H9 (cell line): ENCODE measurements around the gene FBXL5. TPM values are rescaled to one million over a fixed set of nuclear protein-coding genes. Genes with fewer than 3 reads are reported as not detected.

Experiments used
- DNase-seq: peaks from one replicate; pipeline ENCODE4 v3.0.0-alpha.2; 2017
- H2AFZ ChIP-seq: one replicate; pipeline ENCODE4 v1.6.1; 2013; ENCODE audit warnings: mild to moderate bottlenecking, low read length, control low read depth, moderate library complexity
- H2AK5ac ChIP-seq: 2 replicates; pipeline ENCODE4 v1.6.1; 2013; ENCODE audit warnings: low read length, control low read depth, mixed read lengths; ENCODE audit not compliant: insufficient read length
- H2BK120ac ChIP-seq: one replicate; pipeline ENCODE4 v1.6.1; 2013; ENCODE audit warnings: low read depth, mild to moderate bottlenecking, low read length, control low read depth, inconsistent platforms; ENCODE audit not compliant: poor library complexity, severe bottlenecking
- H2BK12ac ChIP-seq: 2 replicates; pipeline ENCODE4 v1.6.1; 2013; ENCODE audit warnings: low read length, control low read depth, mixed read lengths, low read depth; ENCODE audit not compliant: insufficient read length
- H2BK15ac ChIP-seq: 2 replicates; pipeline ENCODE4 v1.6.1; 2013; ENCODE audit warnings: low read depth, low read length, control low read depth
- H2BK20ac ChIP-seq: one replicate; pipeline ENCODE4 v1.6.1; 2013; ENCODE audit warnings: low read depth, mild to moderate bottlenecking, low read length, control low read depth, inconsistent platforms; ENCODE audit not compliant: poor library complexity, severe bottlenecking
- H2BK5ac ChIP-seq: 2 replicates; pipeline ENCODE4 v1.6.1; 2013; ENCODE audit warnings: low read length, control low read depth, mixed read lengths; ENCODE audit not compliant: insufficient read length
- H3K14ac ChIP-seq: 2 replicates; pipeline ENCODE4 v1.6.1; 2013; ENCODE audit warnings: low read length, control low read depth; ENCODE audit not compliant: insufficient read depth
- H3K18ac ChIP-seq: 2 replicates; pipeline ENCODE4 v1.6.1; 2013; ENCODE audit warnings: low read depth, mild to moderate bottlenecking, mixed read lengths, low read length, control low read depth; ENCODE audit not compliant: insufficient read length
- H3K23ac ChIP-seq: 2 replicates; pipeline ENCODE4 v1.6.1; 2013; ENCODE audit warnings: low read length, control low read depth, mixed read lengths, low read depth; ENCODE audit not compliant: insufficient read length
- H3K23me2 ChIP-seq: 2 replicates; pipeline ENCODE4 v1.6.1; 2013; ENCODE audit warnings: low read depth, mild to moderate bottlenecking, mixed read lengths, low read length, control low read depth; ENCODE audit not compliant: insufficient read length, poor library complexity, severe bottlenecking
- H3K27ac ChIP-seq: 2 replicates; pipeline ENCODE4 v1.5.1; 2013; ENCODE audit warnings: low read length, control low read depth, mixed read lengths, low read depth; ENCODE audit not compliant: insufficient read length
- H3K27me3 ChIP-seq: 2 replicates; pipeline ENCODE4 v1.6.1; 2013; ENCODE audit warnings: low read length, control low read depth, inconsistent platforms; ENCODE audit not compliant: insufficient read depth
- H3K4ac ChIP-seq: 2 replicates; pipeline ENCODE4 v1.6.1; 2013; ENCODE audit warnings: low read depth, mild to moderate bottlenecking, control low read depth, inconsistent platforms, low read length, moderate library complexity
- H3K4me1 ChIP-seq: 2 replicates; pipeline ENCODE4 v1.6.1; 2013; ENCODE audit warnings: low read length, control low read depth, inconsistent platforms; ENCODE audit not compliant: insufficient read depth
- H3K4me2 ChIP-seq: 2 replicates; pipeline ENCODE4 v1.6.1; 2013; ENCODE audit warnings: low read length, control low read depth, mixed read lengths; ENCODE audit not compliant: insufficient read length, insufficient read depth
- H3K56ac ChIP-seq: 2 replicates; pipeline ENCODE4 v1.6.1; 2013; ENCODE audit warnings: low read depth, mild to moderate bottlenecking, mixed read lengths, low read length, control low read depth; ENCODE audit not compliant: insufficient read length
- H3K79me1 ChIP-seq: 2 replicates; pipeline ENCODE4 v1.6.1; 2013; ENCODE audit warnings: low read depth, mild to moderate bottlenecking, moderate library complexity, low read length, control low read depth, inconsistent platforms; ENCODE audit not compliant: insufficient read depth, poor library complexity, severe bottlenecking
- H3K79me2 ChIP-seq: 2 replicates; pipeline ENCODE4 v1.6.1; 2013; ENCODE audit warnings: low read length, control low read depth, inconsistent platforms; ENCODE audit not compliant: insufficient read depth
- H3K9ac ChIP-seq: 2 replicates; pipeline ENCODE4 v1.6.1; 2013; ENCODE audit warnings: low read length, control low read depth, mixed read lengths; ENCODE audit not compliant: insufficient read length; ENCODE audit errors: extremely low read depth
- H3K9me3 ChIP-seq: one replicate; pipeline ENCODE4 v1.6.1; 2013; ENCODE audit warnings: low read depth, low read length, inconsistent platforms; ENCODE audit not compliant: control insufficient read depth
- H3T11ph ChIP-seq: one replicate; pipeline ENCODE4 v1.6.1; 2013; ENCODE audit warnings: mild to moderate bottlenecking, low read length, control low read depth, inconsistent platforms
- H4K20me1 ChIP-seq: one replicate; pipeline ENCODE4 v1.6.1; 2013; ENCODE audit not compliant: control insufficient read depth, insufficient read length, insufficient read depth
- H4K5ac ChIP-seq: 2 replicates; pipeline ENCODE4 v1.6.1; 2013; ENCODE audit warnings: low read depth, mild to moderate bottlenecking, mixed read lengths, low read length, control low read depth; ENCODE audit not compliant: insufficient read length
- H4K8ac ChIP-seq: replicated peaks from 2 replicates; pipeline ENCODE4 v1.6.1; 2013; ENCODE audit warnings: low read length, control low read depth, mixed read lengths, low read depth; ENCODE audit not compliant: insufficient read length
- H4K91ac ChIP-seq: 2 replicates; pipeline ENCODE4 v1.6.1; 2013; ENCODE audit warnings: low read depth, mild to moderate bottlenecking, moderate library complexity, mixed read lengths, low read length, control low read depth; ENCODE audit not compliant: insufficient read length
- H3K27ac Mint-ChIP-seq, 3 experiments: 2 replicates in 2 of 3; 3 replicates in 1 of 3; pipeline ENCODE4 v1.8.0; 2020 to 2021; ENCODE audit warnings: mixed read lengths in 3 of 3, mild to moderate bottlenecking in 1 of 3, moderate library complexity in 1 of 3
- H3K27me3 Mint-ChIP-seq: 2 replicates; pipeline ENCODE4 v1.8.0; 2021; ENCODE audit warnings: low read depth, mild to moderate bottlenecking, moderate library complexity, mixed read lengths
- H3K36me3 Mint-ChIP-seq, 3 experiments: 2 replicates in 2 of 3; 3 replicates in 1 of 3; pipeline ENCODE4 v1.8.0; 2020 to 2021; ENCODE audit warnings: low read depth in 3 of 3, mixed read lengths in 3 of 3; ENCODE audit not compliant: insufficient read depth in 1 of 3
- H3K4me1 Mint-ChIP-seq, 2 experiments: 2 replicates each; pipeline ENCODE4 v1.8.0; 2020; ENCODE audit warnings: mixed read lengths in 2 of 2
- H3K4me3 Mint-ChIP-seq, 2 experiments: 2 replicates in 1 of 2; 3 replicates in 1 of 2; pipeline ENCODE4 v1.8.0; 2020 to 2021; ENCODE audit warnings: mild to moderate bottlenecking in 2 of 2, mixed read lengths in 2 of 2, moderate library complexity in 1 of 2
- H3K9me3 Mint-ChIP-seq, 2 experiments: 2 replicates in 1 of 2; 3 replicates in 1 of 2; pipeline ENCODE4 v1.8.0; 2020; ENCODE audit warnings: mild to moderate bottlenecking in 2 of 2, mixed read lengths in 2 of 2, moderate library complexity in 1 of 2
- CTCF ChIP-seq: fragments of 200-600 bp; sonication (generic); conservative IDR thresholded peaks from 3 replicates; pipeline ENCODE4 v1.8.0; 2021; ENCODE audit warnings: antibody characterized with exemption, mild to moderate bottlenecking
- WGBS: extraction: QIAGEN DNeasy Blood & Tissue Kit; methylation state at CpG from one replicate; pipeline ENCODE4 v1.1.7; 2013; ENCODE audit warnings: missing lambda C conversion rate, low lambda C conversion rate, mixed read lengths; ENCODE audit not compliant: insufficient read length; ENCODE audit errors: extremely low coverage; 5-methylcytosine and 5-hydroxymethylcytosine counted together
- total RNA-seq: library from RNA; stranded (reverse); gene quantifications from 2 replicates; pipeline ENCODE4 v1.2.1, GENCODE V29; 2021

Gene FBXL5
- total RNA-seq, 1 experiment from 2014 or later = 57.6 TPM

- no peak overlapping the region for H4K5ac ChIP-seq
- H2BK12ac ChIP-seq = no peak overlapping the region
- H3K79me2 ChIP-seq = no peaks in the 10 kb centered on the region
- no peak overlapping the region for H2BK20ac ChIP-seq
- no peak overlapping the region for H3K18ac ChIP-seq
- no peaks in the 10 kb centered on the region for H3K27me3 ChIP-seq
- no peak overlapping the region for H3K9ac ChIP-seq
- no peak overlapping the region for H3K27ac ChIP-seq
- no peak overlapping the region for H3K4me2 ChIP-seq
- no peaks in the 10 kb centered on the region for H3K9me3 ChIP-seq
- no peak overlapping the region for H2BK120ac ChIP-seq
- no peak overlapping the region for H2BK15ac ChIP-seq
- DNase-seq = no peak
- Mint-ChIP-seq H3K4me3 (no peak overlapping the region), H3K27ac (no peak overlapping the region), H3K36me3 (peaks cover 14 to 46% (median 33%) of the 10 kb centered on the region in 3 experiments; a peak in 6 of 7 replicates), H3K9me3 (no peaks in the 10 kb centered on the region), H3K27me3 (no peaks in the 10 kb centered on the region), H3K4me1 (no peaks in the 10 kb centered on the region)
- H3K14ac ChIP-seq = no peak overlapping the region
- H2AFZ ChIP-seq = no peak overlapping the region
- H3K23me2 ChIP-seq = no peaks in the 10 kb centered on the region
- no peak overlapping the region for H3K23ac ChIP-seq
- no peak overlapping the region for H3T11ph ChIP-seq
- TF ChIP-seq CTCF = no peak
- no peak overlapping the region for H2AK5ac ChIP-seq
- no peaks in the 10 kb centered on the region for H3K79me1 ChIP-seq
- H2BK5ac ChIP-seq = no peak overlapping the region
- H4K91ac ChIP-seq = no peak overlapping the region
- H3K56ac ChIP-seq = no peak overlapping the region
- no peak overlapping the region for H3K4ac ChIP-seq
- H3K4me1 ChIP-seq = no peaks in the 10 kb centered on the region
- H4K20me1 ChIP-seq = no peaks in the 10 kb centered on the region
- no peak overlapping the region for H4K8ac ChIP-seq
- whole genome bisulfite sequencing = no CpG with 5 or more reads among the region's 6 CpGs
Observed at GRCh38 chr4:15638418-15638817, 16.7 kb downstream of the FBXL5 start.
